H1 (cell line): Measurements from ENCODE around the gene ATP7B. TPM values are rescaled to one million over a fixed set of nuclear protein-coding genes. Genes with fewer than 3 reads are reported as not detected.

Experiments
- CREB1 ChIP-seq: IDR thresholded peaks from 2 replicates; pipeline ENCODE4 v1.6.1; 2012; ENCODE audit warnings: inconsistent platforms
- FOSL1 ChIP-seq: IDR thresholded peaks from 2 replicates; pipeline ENCODE4 v1.6.1; 2011; ENCODE audit warnings: mild to moderate bottlenecking, low read depth, low read length, moderate library complexity; ENCODE audit not compliant: insufficient read depth
- POLR2A ChIP-seq, 2 experiments: IDR thresholded peaks; 1 replicate in 1 of 2; 2 replicates in 1 of 2; pipeline ENCODE4 v1.6.1; 2011; ENCODE audit warnings: low read depth in 2 of 2, low read length in 2 of 2, mild to moderate bottlenecking in 2 of 2; ENCODE audit errors: control extremely low read depth in 1 of 2
- SP4 ChIP-seq: IDR thresholded peaks from 2 replicates; pipeline ENCODE4 v1.6.1; 2012; ENCODE audit warnings: low read length, inconsistent platforms
- polyA plus RNA-seq, 7 experiments: library from polyadenylated mRNA; depleted of rRNA in 3 of 7; stranded (reverse) in 5 of 7; unstranded in 2 of 7; fragments of >200 nt in 5 of 7; fragments of 200-250 nt in 2 of 7; gene quantifications; 1 replicate in 5 of 7; 2 replicates in 1 of 7; 4 replicates in 1 of 7; pipeline versions ENCODE4 v1.2.1 to v1.2.3, GENCODE V29; 2011 to 2013; ENCODE audit warnings: missing spikeins in 2 of 7, mixed read lengths in 2 of 7
- total RNA-seq: library from RNA; stranded (reverse); fragmentation: NEBNext Ultra II Directional; extraction: Animal tissue kit (Norgen Biotek cat#: 25700); gene quantifications from 2 replicates; pipeline ENCODE4 v1.2.1, GENCODE V29; 2021
- TF ChIP-seq, protein P1 (sequence below), 3 experiments: IDR thresholded peaks; 1 replicate in 2 of 3; 2 replicates in 1 of 3; pipeline versions ENCODE4 v1.5.1 to v1.6.1; 2011; ENCODE audit warnings: low read length in 3 of 3, mild to moderate bottlenecking in 3 of 3, inconsistent platforms in 2 of 3, low read depth in 1 of 3, moderate library complexity in 1 of 3; ENCODE audit not compliant: insufficient read depth in 1 of 3; ENCODE audit errors: control extremely low read depth in 1 of 3

ATP7B gene
- total and polyA plus RNA-seq, 2 of the 8 experiments (the other 6 are each of a cell fraction or from before 2014, with no cell fraction given), result 4.1 to 9.2 TPM

DNA sequence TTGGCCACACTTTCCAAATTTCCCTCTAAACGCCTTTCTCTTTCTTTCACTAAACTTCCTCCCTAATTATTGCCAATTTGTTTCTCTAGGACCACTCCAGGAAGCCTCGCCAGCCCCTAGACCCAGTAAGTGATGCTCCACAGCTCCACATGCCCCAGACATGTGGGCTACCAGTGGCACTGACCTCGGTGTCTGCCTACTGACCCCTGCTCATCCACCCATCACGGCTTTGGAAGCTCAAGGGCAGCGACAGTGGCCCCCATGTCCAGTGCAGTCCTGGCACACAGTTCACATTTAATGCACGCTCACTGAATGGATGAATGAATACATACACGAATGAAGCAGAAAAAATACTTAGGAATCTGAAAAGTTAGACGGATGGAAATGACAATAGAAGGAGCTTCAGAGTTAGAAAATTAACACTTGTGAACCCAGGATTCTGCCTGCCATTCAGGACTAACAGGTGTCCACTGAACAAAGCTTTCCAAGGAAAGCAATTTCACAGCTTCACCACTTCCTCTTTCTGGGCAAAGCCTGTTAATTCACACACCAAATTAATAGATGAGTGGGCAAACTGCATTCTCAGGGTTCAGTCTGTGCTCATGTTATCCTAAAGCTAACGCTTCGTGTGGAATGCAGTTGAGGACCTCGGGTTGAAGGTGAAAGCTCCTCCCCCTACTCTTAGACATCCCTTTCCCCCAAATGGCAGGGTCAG, 98.6 kb downstream of the ATP7B start (continued):
- TF ChIP-seq, protein P1, sequence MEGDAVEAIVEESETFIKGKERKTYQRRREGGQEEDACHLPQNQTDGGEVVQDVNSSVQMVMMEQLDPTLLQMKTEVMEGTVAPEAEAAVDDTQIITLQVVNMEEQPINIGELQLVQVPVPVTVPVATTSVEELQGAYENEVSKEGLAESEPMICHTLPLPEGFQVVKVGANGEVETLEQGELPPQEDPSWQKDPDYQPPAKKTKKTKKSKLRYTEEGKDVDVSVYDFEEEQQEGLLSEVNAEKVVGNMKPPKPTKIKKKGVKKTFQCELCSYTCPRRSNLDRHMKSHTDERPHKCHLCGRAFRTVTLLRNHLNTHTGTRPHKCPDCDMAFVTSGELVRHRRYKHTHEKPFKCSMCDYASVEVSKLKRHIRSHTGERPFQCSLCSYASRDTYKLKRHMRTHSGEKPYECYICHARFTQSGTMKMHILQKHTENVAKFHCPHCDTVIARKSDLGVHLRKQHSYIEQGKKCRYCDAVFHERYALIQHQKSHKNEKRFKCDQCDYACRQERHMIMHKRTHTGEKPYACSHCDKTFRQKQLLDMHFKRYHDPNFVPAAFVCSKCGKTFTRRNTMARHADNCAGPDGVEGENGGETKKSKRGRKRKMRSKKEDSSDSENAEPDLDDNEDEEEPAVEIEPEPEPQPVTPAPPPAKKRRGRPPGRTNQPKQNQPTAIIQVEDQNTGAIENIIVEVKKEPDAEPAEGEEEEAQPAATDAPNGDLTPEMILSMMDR (IDR thresholded peaks at IDR 0.05; ENCODE audit: control extremely low read depth in 1 of 3, insufficient read depth in 1 of 3, low read depth in 1 of 3, low read length in 3 of 3), result no peak
- TF ChIP-seq CREB1, result no peak
- TF ChIP-seq POLR2A (IDR thresholded peaks at IDR 0.05; ENCODE audit: control extremely low read depth in 1 of 2, low read depth in 2 of 2, low read length in 2 of 2), result no peak
- TF ChIP-seq SP4, result no peak
- TF ChIP-seq FOSL1, result no peak
